Fibroblast of skin of abdomen (primary cell): Measurements from ENCODE around the gene REG4.

Experiments used
- DNase-seq: peaks from one replicate; pipeline ENCODE4 v3.0.0-alpha.2; 2013

REG4 gene

GRCh38 chr1:119778886-119779560 lies 32.2 kb downstream of the REG4 start:
- no peak for DNase-seq

GRCh38 chr1:119778359-119778758 lies 32.9 kb downstream of the REG4 start:
- DNase-seq, result no peak

- DNase-seq, result no peak
Observed at GRCh38 chr1:119774746-119775490, 36.3 kb downstream of the REG4 start.

- DNase-seq, result peak; percentile 51
Observed at GRCh38 chr1:119773711-119774241, 37.5 kb downstream of the REG4 start.

GRCh38 chr1:119772298-119772697 lies 39.0 kb downstream of the REG4 start:
- no peak for DNase-seq

- no peak for DNase-seq
Observed at GRCh38 chr1:119771770-119772169, 39.5 kb downstream of the REG4 start.

- DNase-seq, result peak; percentile 29
Observed at GRCh38 chr1:119771016-119771415, 40.2 kb downstream of the REG4 start.

GRCh38 chr1:119768778-119769177 lies 42.5 kb downstream of the REG4 start, which contains the start of gene HMGCS2:
TSS of gene HMGCS2 (minus strand) at chr1:119768905. CDS start at chr1:119768844, 61 bp downstream.
- DNase-seq, result no peak

GRCh38 chr1:119767486-119767885 lies 43.8 kb downstream of the REG4 start:
- peak; percentile 36 for DNase-seq

GRCh38 chr1:119766374-119766794 lies 44.9 kb downstream of the REG4 start:
- DNase-seq, result no peak

GRCh38 chr1:119764220-119764619 lies 47.0 kb downstream of the REG4 start:
- DNase-seq, result no peak

GRCh38 chr1:119762953-119763352 lies 48.3 kb downstream of the REG4 start:
- no peak for DNase-seq

GRCh38 chr1:119762409-119762808 lies 48.9 kb downstream of the REG4 start:
- no peak for DNase-seq

GRCh38 chr1:119758584-119758983 lies 52.7 kb downstream of the REG4 start:
- DNase-seq, result no peak

GRCh38 chr1:119752592-119752991 lies 58.7 kb downstream of the REG4 start:
- DNase-seq, result no peak

- no peak for DNase-seq
Observed at GRCh38 chr1:119748040-119748439, 63.2 kb downstream of the REG4 start.

- DNase-seq, result no peak
Observed at GRCh38 chr1:119747451-119747850, 63.8 kb downstream of the REG4 start.

GRCh38 chr1:119745034-119745433 lies 66.2 kb downstream of the REG4 start:
- no peak for DNase-seq

- DNase-seq, result no peak
Observed at GRCh38 chr1:119744598-119744942, 66.7 kb downstream of the REG4 start.
